Measurements from ENCODE around the gene MAGEA4.

MAGEA4 gene

GRCh38 chrX:151973060-151973661, 60.5 kb downstream of the MAGEA4 start:
- peaks cover 5% of the 10 kb centered on the region for H3K27me3 ChIP-seq (ENCODE audit: insufficient read depth, poor library complexity, severe bottlenecking)
- H3K27ac ChIP-seq (replicated peaks): no peak overlapping the region
- H3K4me3 ChIP-seq (replicated peaks; ENCODE audit: insufficient read depth, low read length): no peak overlapping the region
- DNase-seq (ENCODE audit: low read depth in 1 of 2, low spot score in 1 of 2): no peak
- no peak for TF ChIP-seq SPI1 (IDR thresholded peaks at IDR 0.05; ENCODE audit: borderline replicate concordance, low read depth)
- TF ChIP-seq CTCF (IDR thresholded peaks at IDR 0.05; ENCODE audit: insufficient read depth, low read length): no peak
- TF ChIP-seq GABPA (IDR thresholded peaks at IDR 0.05; ENCODE audit: low read depth): no peak
- TF ChIP-seq REST (IDR thresholded peaks at IDR 0.05; ENCODE audit: insufficient replicate concordance, low read depth): no peak
- TF ChIP-seq POLR2AphosphoS5 (IDR thresholded peaks at IDR 0.05; ENCODE audit: low read depth): no peak

- H3K27me3 ChIP-seq (ENCODE audit: insufficient read depth, poor library complexity, severe bottlenecking): peaks cover 5% of the 10 kb centered on the region
- no peak overlapping the region for H3K4me3 ChIP-seq (replicated peaks; ENCODE audit: insufficient read depth, low read length)
- TF ChIP-seq POLR2AphosphoS5 (IDR thresholded peaks at IDR 0.05; ENCODE audit: low read depth): no peak
- TF ChIP-seq GABPA (IDR thresholded peaks at IDR 0.05; ENCODE audit: low read depth): no peak
- no peak for TF ChIP-seq SPI1 (IDR thresholded peaks at IDR 0.05; ENCODE audit: borderline replicate concordance, low read depth)
- no peak for TF ChIP-seq REST (IDR thresholded peaks at IDR 0.05; ENCODE audit: insufficient replicate concordance, low read depth)
- no peak for TF ChIP-seq CTCF (IDR thresholded peaks at IDR 0.05; ENCODE audit: insufficient read depth, low read length)
- DNase-seq (ENCODE audit: low read depth in 1 of 2, low spot score in 1 of 2): no peak
- H3K27ac ChIP-seq (replicated peaks): no peak overlapping the region
Measured at GRCh38 chrX:151973851-151974335, 61.2 kb downstream of the MAGEA4 start.

Small RNA genes lying within 50 kb of the gene (microRNA-seq; reads per million reads assigned to microRNA genes)
- gene MIR224 (2,874 reads per million, percentile 93 among the genes with 10 or more reads in this experiment), gene MIR452 (6,629 reads per million, percentile 97 among the genes with 10 or more reads in this experiment)
